ENCODE measurements around the gene PPIE. TPM values are rescaled to one million over a fixed set of nuclear protein-coding genes. Genes with fewer than 3 reads are reported as not detected.

PPIE gene
- total and polyA plus RNA-seq, 2 experiments from 2014 or later: 19.9 to 68.0 TPM

GRCh38 chr1:39737546-39738169 lies 1.0 kb upstream of the PPIE start:
- Histone ChIP-seq H3K27ac (no peak overlapping the region), H3K9me2 (ENCODE audit: insufficient read depth) (no peaks in the 10 kb centered on the region), H3K79me2 (ENCODE audit: insufficient read depth) (peaks cover 34% of the 10 kb centered on the region), H2AFZ (0 out of 2 replicates have a peak overlapping the region, but pooled peaks have one; percentile 94), H3K36me3 (ENCODE audit: low read depth) (peaks cover 18% of the 10 kb centered on the region; the same call in 1 of the 2 replicates), H3K4me2 (ENCODE audit: unreplicated experiment) (no peak overlapping the region), H3F3A (ENCODE audit: insufficient read depth) (no peaks in the 10 kb centered on the region), H3K27me3 (replicated peaks; ENCODE audit: insufficient read depth) (peaks cover 13% of the 10 kb centered on the region), H4K20me1 (ENCODE audit: insufficient read depth) (no peaks in the 10 kb centered on the region), H3K4me3 (no peak overlapping the region), H3K9ac (no peak overlapping the region), H3K4me1 (ENCODE audit: insufficient read depth) (peaks cover 16% of the 10 kb centered on the region), H3K9me3 (ENCODE audit: low read depth) (no peaks in the 10 kb centered on the region)
- in situ Hi-C loops (cut with MboI): no loop called here
- WGBS, 2 experiments (ENCODE audit: low coverage in 1 of 2, low lambda C conversion rate in 2 of 2, missing lambda C conversion rate in 2 of 2): 86 to 87% methylated on average over 9 of the region's 9 CpGs
- TF ChIP-seq EZH2phosphoT487 (IDR thresholded peaks at IDR 0.05; ENCODE audit: insufficient read depth, low read depth) (no peak), EZH2 (IDR thresholded peaks at IDR 0.05; ENCODE audit: insufficient read depth, poor library complexity, severe bottlenecking) (no peak)
- DNase-seq: peak; percentile 35

- 97% methylated on average over 16 of the region's 16 CpGs for WGBS, 2 experiments (ENCODE audit: low coverage in 1 of 2, low lambda C conversion rate in 2 of 2, missing lambda C conversion rate in 2 of 2)
- H3K9me2 ChIP-seq (ENCODE audit: insufficient read depth): no peaks in the 10 kb centered on the region
- no peak overlapping the region for H3K4me2 ChIP-seq (ENCODE audit: unreplicated experiment)
- no peak for TF ChIP-seq EZH2 (IDR thresholded peaks at IDR 0.05; ENCODE audit: insufficient read depth, poor library complexity, severe bottlenecking)
- TF ChIP-seq EZH2phosphoT487 (IDR thresholded peaks at IDR 0.05; ENCODE audit: insufficient read depth, low read depth): no peak
- no peak for DNase-seq
- H2AFZ ChIP-seq: no peak overlapping the region
- in situ Hi-C loops (cut with MboI): no loop called here
- no peak overlapping the region for H3K4me3 ChIP-seq
- H3K9me3 ChIP-seq (ENCODE audit: low read depth): no peaks in the 10 kb centered on the region
- peaks cover 8% of the 10 kb centered on the region for H3K4me1 ChIP-seq (ENCODE audit: insufficient read depth)
- H3K9ac ChIP-seq: no peak overlapping the region
- H3F3A ChIP-seq (ENCODE audit: insufficient read depth): no peaks in the 10 kb centered on the region
- peaks cover 20% of the 10 kb centered on the region for H3K79me2 ChIP-seq (ENCODE audit: insufficient read depth)
- H3K36me3 ChIP-seq (ENCODE audit: low read depth): peaks cover 68% of the 10 kb centered on the region
- no peaks in the 10 kb centered on the region for H4K20me1 ChIP-seq (ENCODE audit: insufficient read depth)
- no peaks in the 10 kb centered on the region for H3K27me3 ChIP-seq (replicated peaks; ENCODE audit: insufficient read depth)
- H3K27ac ChIP-seq: no peak overlapping the region
These were observed 6.5 kb downstream of the PPIE start for GRCh38 chr1:39745016-39745670.

GRCh38 chr1:39751595-39751994 lies 12.9 kb downstream of the PPIE start:
- no peak for DNase-seq
- Histone ChIP-seq H3K4me3 (no peak overlapping the region), H3K79me2 (ENCODE audit: insufficient read depth) (no peaks in the 10 kb centered on the region), H3K9me2 (ENCODE audit: insufficient read depth) (no peaks in the 10 kb centered on the region), H2AFZ (no peak overlapping the region), H3K36me3 (ENCODE audit: low read depth) (peaks cover 46% of the 10 kb centered on the region), H3K9ac (no peak overlapping the region), H3K9me3 (ENCODE audit: low read depth) (no peaks in the 10 kb centered on the region), H3K4me2 (ENCODE audit: unreplicated experiment) (no peak overlapping the region), H4K20me1 (ENCODE audit: insufficient read depth) (no peaks in the 10 kb centered on the region), H3K27ac (no peak overlapping the region), H3K4me1 (ENCODE audit: insufficient read depth) (no peaks in the 10 kb centered on the region), H3F3A (ENCODE audit: insufficient read depth) (no peaks in the 10 kb centered on the region), H3K27me3 (replicated peaks; ENCODE audit: insufficient read depth) (no peaks in the 10 kb centered on the region)
- in situ Hi-C loops (cut with MboI): no loop called here
- WGBS, 2 experiments (ENCODE audit: low coverage in 1 of 2, low lambda C conversion rate in 2 of 2, missing lambda C conversion rate in 2 of 2): 95 to 98% methylated on average over 7 of the region's 7 CpGs
- TF ChIP-seq EZH2 (IDR thresholded peaks at IDR 0.05; ENCODE audit: insufficient read depth, poor library complexity, severe bottlenecking) (no peak), EZH2phosphoT487 (IDR thresholded peaks at IDR 0.05; ENCODE audit: insufficient read depth, low read depth) (no peak)

- Histone ChIP-seq H3K27me3 (replicated peaks; ENCODE audit: insufficient read depth) (no peaks in the 10 kb centered on the region), H3K36me3 (ENCODE audit: low read depth) (peaks cover 44% of the 10 kb centered on the region), H3K4me3 (no peak overlapping the region), H3K27ac (no peak overlapping the region), H3K79me2 (ENCODE audit: insufficient read depth) (no peaks in the 10 kb centered on the region), H3K4me2 (ENCODE audit: unreplicated experiment) (no peak overlapping the region), H3K4me1 (ENCODE audit: insufficient read depth) (no peaks in the 10 kb centered on the region), H3F3A (ENCODE audit: insufficient read depth) (no peaks in the 10 kb centered on the region), H2AFZ (no peak overlapping the region), H3K9me3 (ENCODE audit: low read depth) (no peaks in the 10 kb centered on the region), H3K9me2 (ENCODE audit: insufficient read depth) (no peaks in the 10 kb centered on the region), H3K9ac (no peak overlapping the region), H4K20me1 (ENCODE audit: insufficient read depth) (no peaks in the 10 kb centered on the region)
- TF ChIP-seq EZH2phosphoT487 (IDR thresholded peaks at IDR 0.05; ENCODE audit: insufficient read depth, low read depth) (no peak), EZH2 (IDR thresholded peaks at IDR 0.05; ENCODE audit: insufficient read depth, poor library complexity, severe bottlenecking) (no peak)
- no peak for DNase-seq
- 90 to 93% methylated on average over 6 of the region's 6 CpGs for WGBS, 2 experiments (ENCODE audit: low coverage in 1 of 2, low lambda C conversion rate in 2 of 2, missing lambda C conversion rate in 2 of 2)
- in situ Hi-C loops (cut with MboI): no loop called here
These were observed 14.0 kb downstream of the PPIE start for GRCh38 chr1:39752703-39753102.

Data from GM23248 (cell line).